Ovary (tissue), 3 donors: ENCODE data around the gene KRTAP5-1.

Experiments
- EP300 ChIP-seq: sonication (generic); formaldehyde crosslinking; IDR thresholded peaks from one replicate; pipeline ENCODE4 v1.6.1; 2017; ENCODE audit warnings: antibody characterized with exemption
- POLR2A ChIP-seq: fragments of 450-650 bp; IDR thresholded peaks from one replicate; pipeline ENCODE4 v1.6.1; 2017; ENCODE audit warnings: antibody characterized with exemption, mild to moderate bottlenecking, moderate library complexity
- TF ChIP-seq, protein P1 (sequence below), 3 donors: fragments of 450-650 bp in 2 of 3; fragments of 200-600 bp in 1 of 3; IDR thresholded peaks; one replicate each; pipeline versions ENCODE4 v1.5.1 to v1.8.0; 2016 to 2022; ENCODE audit warnings: antibody characterized with exemption in 3 of 3, mild to moderate bottlenecking in 1 of 3
- donor health status: DM: no; HTN: no; CAD: no.

DNA sequence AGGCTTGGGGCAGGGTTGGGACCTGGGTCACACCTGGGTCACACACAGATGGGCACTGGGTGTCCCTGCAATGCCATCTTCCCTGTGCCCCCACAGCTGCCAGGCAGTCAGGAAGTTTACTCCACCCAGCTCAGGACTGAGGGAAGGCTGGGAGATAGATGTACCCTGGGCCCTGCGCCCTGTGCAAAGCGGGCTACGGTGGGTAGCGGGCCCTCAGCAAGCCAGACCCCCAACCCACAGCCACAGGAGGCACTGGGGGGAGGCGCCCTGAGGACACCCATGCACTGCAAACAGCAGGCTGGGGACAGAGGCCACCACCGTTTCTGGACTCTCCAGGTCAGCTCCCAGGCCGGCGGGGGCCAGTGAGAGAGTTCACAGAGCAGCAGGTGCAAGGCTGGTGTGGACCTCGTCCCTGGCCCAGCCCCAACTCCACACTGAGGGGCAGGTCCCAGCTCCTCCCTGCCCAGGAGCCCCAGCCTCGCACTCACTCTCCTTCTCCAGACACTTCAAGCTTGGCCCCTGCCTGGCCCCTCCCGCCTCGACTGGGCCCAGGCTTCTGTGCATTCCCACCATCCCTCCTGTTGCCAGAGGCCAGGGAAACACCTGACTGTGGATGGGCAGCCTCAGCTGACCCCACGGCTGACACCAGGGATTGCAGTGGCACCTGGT, 17.9 kb downstream of the KRTAP5-1 start:
- TF ChIP-seq, protein P1, sequence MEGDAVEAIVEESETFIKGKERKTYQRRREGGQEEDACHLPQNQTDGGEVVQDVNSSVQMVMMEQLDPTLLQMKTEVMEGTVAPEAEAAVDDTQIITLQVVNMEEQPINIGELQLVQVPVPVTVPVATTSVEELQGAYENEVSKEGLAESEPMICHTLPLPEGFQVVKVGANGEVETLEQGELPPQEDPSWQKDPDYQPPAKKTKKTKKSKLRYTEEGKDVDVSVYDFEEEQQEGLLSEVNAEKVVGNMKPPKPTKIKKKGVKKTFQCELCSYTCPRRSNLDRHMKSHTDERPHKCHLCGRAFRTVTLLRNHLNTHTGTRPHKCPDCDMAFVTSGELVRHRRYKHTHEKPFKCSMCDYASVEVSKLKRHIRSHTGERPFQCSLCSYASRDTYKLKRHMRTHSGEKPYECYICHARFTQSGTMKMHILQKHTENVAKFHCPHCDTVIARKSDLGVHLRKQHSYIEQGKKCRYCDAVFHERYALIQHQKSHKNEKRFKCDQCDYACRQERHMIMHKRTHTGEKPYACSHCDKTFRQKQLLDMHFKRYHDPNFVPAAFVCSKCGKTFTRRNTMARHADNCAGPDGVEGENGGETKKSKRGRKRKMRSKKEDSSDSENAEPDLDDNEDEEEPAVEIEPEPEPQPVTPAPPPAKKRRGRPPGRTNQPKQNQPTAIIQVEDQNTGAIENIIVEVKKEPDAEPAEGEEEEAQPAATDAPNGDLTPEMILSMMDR (IDR thresholded peaks at IDR 0.05) = no peak
- TF ChIP-seq EP300 = no peak
- no peak for TF ChIP-seq POLR2A
